HepG2 (cell line): ENCODE measurements around the gene SMAP2. TPM values are rescaled to one million over a fixed set of nuclear protein-coding genes. Genes with fewer than 3 reads are reported as not detected.

ENCODE experiments used
- ADNP ChIP-seq: sonication (generic); formaldehyde crosslinking; IDR thresholded peaks from 2 replicates; pipeline ENCODE4 v1.4.0; 2020; ENCODE audit warnings: missing genetic modification reagents
- ETV5 ChIP-seq: IDR thresholded peaks from 2 replicates; pipeline ENCODE4 v1.6.1; 2018; ENCODE audit warnings: missing biosample characterization, missing genetic modification reagents, inconsistent platforms, borderline replicate concordance
- EZH2 ChIP-seq: conservative IDR thresholded peaks from 2 replicates; pipeline ENCODE4 v1.6.1; 2012; ENCODE audit warnings: mild to moderate bottlenecking, low read depth, low read length, moderate library complexity
- HHEX ChIP-seq: IDR thresholded peaks from 2 replicates; pipeline ENCODE4 v1.6.1; 2016; ENCODE audit warnings: control low read depth
- IKZF4 ChIP-seq: sonication (generic); formaldehyde crosslinking; IDR thresholded peaks from 2 replicates; pipeline ENCODE4 v1.5.1; 2020; ENCODE audit warnings: borderline replicate concordance, mild to moderate bottlenecking, low read depth, missing genetic modification reagents; ENCODE audit errors: not compliant biosample characterization
- MED13 ChIP-seq: sonication (generic); formaldehyde crosslinking; IDR thresholded peaks from 2 replicates; pipeline ENCODE4 v1.5.0; 2020; ENCODE audit warnings: missing genetic modification reagents
- MTA3 ChIP-seq: sonication (generic); formaldehyde crosslinking; IDR thresholded peaks from 2 replicates; pipeline ENCODE4 v1.4.0; 2020; ENCODE audit warnings: missing genetic modification reagents
- SATB2 ChIP-seq: sonication (generic); formaldehyde crosslinking; IDR thresholded peaks from 2 replicates; pipeline ENCODE4 v1.5.0; 2020; ENCODE audit warnings: missing genetic modification reagents
- SNAPC2 ChIP-seq: sonication (generic); formaldehyde crosslinking; IDR thresholded peaks from 2 replicates; pipeline ENCODE4 v1.8.1; 2022; ENCODE audit warnings: mild to moderate bottlenecking, missing genetic modification reagents
- SPEN ChIP-seq: sonication (generic); formaldehyde crosslinking; IDR thresholded peaks from 2 replicates; pipeline ENCODE4 v1.5.1; 2020; ENCODE audit warnings: low read depth, mild to moderate bottlenecking, missing genetic modification reagents
- TGIF2 ChIP-seq: IDR thresholded peaks from 2 replicates; pipeline ENCODE4 v1.6.1; 2016; ENCODE audit warnings: control low read depth, missing compliant biosample characterization
- ZNF17 ChIP-seq: sonication (generic); formaldehyde crosslinking; IDR thresholded peaks from 2 replicates; pipeline ENCODE4 v1.5.0; 2020; ENCODE audit warnings: mild to moderate bottlenecking, missing genetic modification reagents
- ZNF34 ChIP-seq: sonication (generic); formaldehyde crosslinking; IDR thresholded peaks from 2 replicates; pipeline ENCODE4 v1.4.0; 2020; ENCODE audit warnings: mild to moderate bottlenecking, missing genetic modification reagents, borderline replicate concordance
- ZNF605 ChIP-seq: sonication (generic); formaldehyde crosslinking; IDR thresholded peaks from 2 replicates; pipeline ENCODE4 v1.8.0; 2022; ENCODE audit warnings: mild to moderate bottlenecking, missing genetic modification reagents
- ZNF878 ChIP-seq: sonication (generic); formaldehyde crosslinking; IDR thresholded peaks from 2 replicates; pipeline ENCODE4 v1.8.1; 2023; ENCODE audit warnings: mild to moderate bottlenecking, missing genetic modification reagents, moderate library complexity
- polyA plus RNA-seq, 8 experiments: library from polyadenylated mRNA; depleted of rRNA in 3 of 8; stranded (reverse) in 7 of 8; unstranded in 1 of 8; fragments of >200 nt; fragmentation: Illumina TruSeq in 4 of 8; extraction: Trizol in 4 of 8; gene quantifications; 2 replicates each; pipeline versions ENCODE4 v1.2.1 to v1.2.3, GENCODE V29; 2011 to 2016; ENCODE audit warnings: low read depth in 4 of 8, missing spikeins in 1 of 8, mixed read lengths in 1 of 8; ENCODE audit not compliant: insufficient read depth in 1 of 8
- total RNA-seq, 5 experiments: library from RNA; depleted of rRNA; stranded (reverse); fragments of >200 nt; fragmentation: Illumina TruSeq; extraction: Trizol; gene quantifications; 2 replicates each; pipeline ENCODE4 v1.2.3, GENCODE V29; 2016; ENCODE audit warnings: low read depth in 1 of 5
- TF ChIP-seq, protein P1 (sequence below): sonication (generic); formaldehyde crosslinking; IDR thresholded peaks from 2 replicates; pipeline ENCODE4 v1.5.0; 2020; ENCODE audit warnings: missing genetic modification reagents
- TF ChIP-seq, protein P2 (sequence below): sonication (generic); formaldehyde crosslinking; IDR thresholded peaks from 2 replicates; pipeline ENCODE4 v1.9.0; 2022; ENCODE audit warnings: missing genetic modification reagents, mild to moderate bottlenecking, borderline replicate concordance
- TF ChIP-seq, protein P3 (sequence below): sonication (generic); formaldehyde crosslinking; IDR thresholded peaks from 2 replicates; pipeline ENCODE4 v1.8.1; 2023; ENCODE audit warnings: mild to moderate bottlenecking, missing genetic modification reagents, borderline replicate concordance
- TF ChIP-seq, protein P4 (sequence below): sonication (generic); formaldehyde crosslinking; IDR thresholded peaks from 2 replicates; pipeline ENCODE4 v1.4.0; 2020; ENCODE audit warnings: missing genetic modification reagents, borderline replicate concordance
- TF ChIP-seq, protein P5 (sequence below): sonication (generic); formaldehyde crosslinking; IDR thresholded peaks from 2 replicates; pipeline ENCODE4 v1.8.1; 2023; ENCODE audit warnings: mild to moderate bottlenecking, missing genetic modification reagents
- TF ChIP-seq, protein P6 (sequence below): sonication (generic); formaldehyde crosslinking; IDR thresholded peaks from 2 replicates; pipeline ENCODE4 v1.5.1; 2020; ENCODE audit warnings: mild to moderate bottlenecking, missing genetic modification reagents, moderate library complexity

Gene SMAP2
- total and polyA plus RNA-seq, 2 of the 13 experiments (the other 11 are each of a cell fraction or from before 2014, with no cell fraction given), result 19.0 to 22.3 TPM

DNA sequence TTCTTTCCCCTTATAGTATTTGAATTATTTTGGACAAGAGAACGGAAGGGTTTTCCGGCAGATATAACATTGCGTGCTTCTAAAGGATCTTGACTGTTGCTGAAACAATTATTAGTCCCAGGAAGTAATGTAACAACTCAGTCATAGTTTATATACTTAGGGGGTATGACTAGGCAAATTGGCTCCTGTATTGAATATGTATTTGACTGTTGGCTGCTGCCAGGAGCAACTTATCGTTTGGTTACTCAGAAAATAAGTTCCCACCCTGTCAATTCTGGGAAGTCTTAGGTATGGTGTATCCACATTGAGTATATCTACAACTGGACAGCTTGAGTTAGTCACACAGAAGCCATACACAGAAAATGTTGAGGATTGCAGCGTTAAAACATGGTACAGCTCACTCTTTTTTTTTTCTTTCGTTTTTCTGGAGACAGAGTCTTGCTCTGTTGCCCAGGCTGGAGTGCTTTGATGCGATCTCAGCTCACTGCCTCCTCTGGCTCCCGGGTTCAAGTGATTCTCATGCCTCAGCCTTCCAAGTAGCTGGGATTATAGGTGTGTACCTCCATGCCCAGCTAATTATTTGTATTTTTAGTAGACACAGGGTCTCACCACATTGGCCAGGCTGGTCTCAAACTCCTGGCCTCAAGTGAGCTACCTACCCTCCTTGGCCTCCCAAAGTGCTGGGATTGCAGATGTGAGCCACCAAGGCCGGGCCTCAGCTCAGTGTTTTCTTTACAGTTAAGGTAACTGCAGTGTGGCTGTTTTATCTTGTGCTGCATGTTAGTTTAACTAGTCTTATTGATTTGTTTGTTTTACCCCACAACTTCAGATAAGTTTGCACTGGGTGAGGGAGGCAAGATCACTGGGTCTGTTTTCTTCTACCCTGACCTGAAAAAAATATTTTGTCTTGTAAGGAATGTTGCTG, 10.2 kb downstream of the SMAP2 start (continued):
- TF ChIP-seq, protein P1, sequence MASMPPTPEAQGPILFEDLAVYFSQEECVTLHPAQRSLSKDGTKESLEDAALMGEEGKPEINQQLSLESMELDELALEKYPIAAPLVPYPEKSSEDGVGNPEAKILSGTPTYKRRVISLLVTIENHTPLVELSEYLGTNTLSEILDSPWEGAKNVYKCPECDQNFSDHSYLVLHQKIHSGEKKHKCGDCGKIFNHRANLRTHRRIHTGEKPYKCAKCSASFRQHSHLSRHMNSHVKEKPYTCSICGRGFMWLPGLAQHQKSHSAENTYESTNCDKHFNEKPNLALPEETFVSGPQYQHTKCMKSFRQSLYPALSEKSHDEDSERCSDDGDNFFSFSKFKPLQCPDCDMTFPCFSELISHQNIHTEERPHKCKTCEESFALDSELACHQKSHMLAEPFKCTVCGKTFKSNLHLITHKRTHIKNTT (CRISPR knock-in tag), result no peak
- no peak for TF ChIP-seq MED13 (CRISPR knock-in tag)
- TF ChIP-seq, protein P2, sequence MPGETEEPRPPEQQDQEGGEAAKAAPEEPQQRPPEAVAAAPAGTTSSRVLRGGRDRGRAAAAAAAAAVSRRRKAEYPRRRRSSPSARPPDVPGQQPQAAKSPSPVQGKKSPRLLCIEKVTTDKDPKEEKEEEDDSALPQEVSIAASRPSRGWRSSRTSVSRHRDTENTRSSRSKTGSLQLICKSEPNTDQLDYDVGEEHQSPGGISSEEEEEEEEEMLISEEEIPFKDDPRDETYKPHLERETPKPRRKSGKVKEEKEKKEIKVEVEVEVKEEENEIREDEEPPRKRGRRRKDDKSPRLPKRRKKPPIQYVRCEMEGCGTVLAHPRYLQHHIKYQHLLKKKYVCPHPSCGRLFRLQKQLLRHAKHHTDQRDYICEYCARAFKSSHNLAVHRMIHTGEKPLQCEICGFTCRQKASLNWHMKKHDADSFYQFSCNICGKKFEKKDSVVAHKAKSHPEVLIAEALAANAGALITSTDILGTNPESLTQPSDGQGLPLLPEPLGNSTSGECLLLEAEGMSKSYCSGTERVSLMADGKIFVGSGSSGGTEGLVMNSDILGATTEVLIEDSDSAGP (CRISPR knock-in tag), result no peak
- TF ChIP-seq, protein P3, sequence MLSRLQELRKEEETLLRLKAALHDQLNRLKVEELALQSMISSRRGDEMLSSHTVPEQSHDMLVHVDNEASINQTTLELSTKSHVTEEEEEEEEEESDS (CRISPR knock-in tag), result no peak
- TF ChIP-seq SPEN (CRISPR knock-in tag), result no peak; the same call in 1 of the 2 replicates
- TF ChIP-seq TGIF2, result 0 out of 2 replicates have a peak, but pooled peaks have one; percentile 10
- peak; percentile 88 for TF ChIP-seq ADNP
- no peak for TF ChIP-seq IKZF4
- no peak for TF ChIP-seq MTA3
- TF ChIP-seq, protein P4, sequence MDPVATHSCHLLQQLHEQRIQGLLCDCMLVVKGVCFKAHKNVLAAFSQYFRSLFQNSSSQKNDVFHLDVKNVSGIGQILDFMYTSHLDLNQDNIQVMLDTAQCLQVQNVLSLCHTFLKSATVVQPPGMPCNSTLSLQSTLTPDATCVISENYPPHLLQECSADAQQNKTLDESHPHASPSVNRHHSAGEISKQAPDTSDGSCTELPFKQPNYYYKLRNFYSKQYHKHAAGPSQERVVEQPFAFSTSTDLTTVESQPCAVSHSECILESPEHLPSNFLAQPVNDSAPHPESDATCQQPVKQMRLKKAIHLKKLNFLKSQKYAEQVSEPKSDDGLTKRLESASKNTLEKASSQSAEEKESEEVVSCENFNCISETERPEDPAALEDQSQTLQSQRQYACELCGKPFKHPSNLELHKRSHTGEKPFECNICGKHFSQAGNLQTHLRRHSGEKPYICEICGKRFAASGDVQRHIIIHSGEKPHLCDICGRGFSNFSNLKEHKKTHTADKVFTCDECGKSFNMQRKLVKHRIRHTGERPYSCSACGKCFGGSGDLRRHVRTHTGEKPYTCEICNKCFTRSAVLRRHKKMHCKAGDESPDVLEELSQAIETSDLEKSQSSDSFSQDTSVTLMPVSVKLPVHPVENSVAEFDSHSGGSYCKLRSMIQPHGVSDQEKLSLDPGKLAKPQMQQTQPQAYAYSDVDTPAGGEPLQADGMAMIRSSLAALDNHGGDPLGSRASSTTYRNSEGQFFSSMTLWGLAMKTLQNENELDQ (CRISPR knock-in tag), result no peak
- TF ChIP-seq ETV5 (CRISPR knock-in tag), result no peak
- TF ChIP-seq, protein P5, sequence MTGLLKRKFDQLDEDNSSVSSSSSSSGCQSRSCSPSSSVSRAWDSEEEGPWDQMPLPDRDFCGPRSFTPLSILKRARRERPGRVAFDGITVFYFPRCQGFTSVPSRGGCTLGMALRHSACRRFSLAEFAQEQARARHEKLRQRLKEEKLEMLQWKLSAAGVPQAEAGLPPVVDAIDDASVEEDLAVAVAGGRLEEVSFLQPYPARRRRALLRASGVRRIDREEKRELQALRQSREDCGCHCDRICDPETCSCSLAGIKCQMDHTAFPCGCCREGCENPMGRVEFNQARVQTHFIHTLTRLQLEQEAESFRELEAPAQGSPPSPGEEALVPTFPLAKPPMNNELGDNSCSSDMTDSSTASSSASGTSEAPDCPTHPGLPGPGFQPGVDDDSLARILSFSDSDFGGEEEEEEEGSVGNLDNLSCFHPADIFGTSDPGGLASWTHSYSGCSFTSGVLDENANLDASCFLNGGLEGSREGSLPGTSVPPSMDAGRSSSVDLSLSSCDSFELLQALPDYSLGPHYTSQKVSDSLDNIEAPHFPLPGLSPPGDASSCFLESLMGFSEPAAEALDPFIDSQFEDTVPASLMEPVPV (CRISPR knock-in tag), result no peak
- no peak for TF ChIP-seq ZNF34 (CRISPR knock-in tag)
- no peak for TF ChIP-seq ZNF17 (CRISPR knock-in tag)
- TF ChIP-seq HHEX (CRISPR knock-in tag), result no peak
- TF ChIP-seq, protein P6, sequence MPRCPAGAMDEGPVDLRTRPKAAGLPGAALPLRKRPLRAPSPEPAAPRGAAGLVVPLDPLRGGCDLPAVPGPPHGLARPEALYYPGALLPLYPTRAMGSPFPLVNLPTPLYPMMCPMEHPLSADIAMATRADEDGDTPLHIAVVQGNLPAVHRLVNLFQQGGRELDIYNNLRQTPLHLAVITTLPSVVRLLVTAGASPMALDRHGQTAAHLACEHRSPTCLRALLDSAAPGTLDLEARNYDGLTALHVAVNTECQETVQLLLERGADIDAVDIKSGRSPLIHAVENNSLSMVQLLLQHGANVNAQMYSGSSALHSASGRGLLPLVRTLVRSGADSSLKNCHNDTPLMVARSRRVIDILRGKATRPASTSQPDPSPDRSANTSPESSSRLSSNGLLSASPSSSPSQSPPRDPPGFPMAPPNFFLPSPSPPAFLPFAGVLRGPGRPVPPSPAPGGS, result 0 out of 2 replicates have a peak, but pooled peaks have one; percentile 20
- no peak for TF ChIP-seq ZNF878
- TF ChIP-seq ZNF605 (CRISPR knock-in tag), result peak; percentile 56; the same call in 1 of the 2 replicates
- TF ChIP-seq EZH2, result no peak
- no peak for TF ChIP-seq SATB2 (CRISPR knock-in tag)
- no peak for TF ChIP-seq SNAPC2
